H9 (cell line): Measurements from ENCODE around the gene SYNPO. TPM values are rescaled to one million over a fixed set of nuclear protein-coding genes. Genes with fewer than 3 reads are reported as not detected.

Experiments used
- DNase-seq: peaks from one replicate; pipeline ENCODE4 v3.0.0-alpha.2; 2017
- H2AFZ ChIP-seq: one replicate; pipeline ENCODE4 v1.6.1; 2013; ENCODE audit warnings: mild to moderate bottlenecking, low read length, control low read depth, moderate library complexity
- H2AK5ac ChIP-seq: 2 replicates; pipeline ENCODE4 v1.6.1; 2013; ENCODE audit warnings: low read length, control low read depth, mixed read lengths; ENCODE audit not compliant: insufficient read length
- H2BK120ac ChIP-seq: one replicate; pipeline ENCODE4 v1.6.1; 2013; ENCODE audit warnings: low read depth, mild to moderate bottlenecking, low read length, control low read depth, inconsistent platforms; ENCODE audit not compliant: poor library complexity, severe bottlenecking
- H2BK12ac ChIP-seq: 2 replicates; pipeline ENCODE4 v1.6.1; 2013; ENCODE audit warnings: low read length, control low read depth, mixed read lengths, low read depth; ENCODE audit not compliant: insufficient read length
- H2BK15ac ChIP-seq: 2 replicates; pipeline ENCODE4 v1.6.1; 2013; ENCODE audit warnings: low read depth, low read length, control low read depth
- H2BK20ac ChIP-seq: one replicate; pipeline ENCODE4 v1.6.1; 2013; ENCODE audit warnings: low read depth, mild to moderate bottlenecking, low read length, control low read depth, inconsistent platforms; ENCODE audit not compliant: poor library complexity, severe bottlenecking
- H2BK5ac ChIP-seq: 2 replicates; pipeline ENCODE4 v1.6.1; 2013; ENCODE audit warnings: low read length, control low read depth, mixed read lengths; ENCODE audit not compliant: insufficient read length
- H3K14ac ChIP-seq: 2 replicates; pipeline ENCODE4 v1.6.1; 2013; ENCODE audit warnings: low read length, control low read depth; ENCODE audit not compliant: insufficient read depth
- H3K18ac ChIP-seq: 2 replicates; pipeline ENCODE4 v1.6.1; 2013; ENCODE audit warnings: low read depth, mild to moderate bottlenecking, mixed read lengths, low read length, control low read depth; ENCODE audit not compliant: insufficient read length
- H3K23ac ChIP-seq: 2 replicates; pipeline ENCODE4 v1.6.1; 2013; ENCODE audit warnings: low read length, control low read depth, mixed read lengths, low read depth; ENCODE audit not compliant: insufficient read length
- H3K23me2 ChIP-seq: 2 replicates; pipeline ENCODE4 v1.6.1; 2013; ENCODE audit warnings: low read depth, mild to moderate bottlenecking, mixed read lengths, low read length, control low read depth; ENCODE audit not compliant: insufficient read length, poor library complexity, severe bottlenecking
- H3K27ac ChIP-seq: 2 replicates; pipeline ENCODE4 v1.5.1; 2013; ENCODE audit warnings: low read length, control low read depth, mixed read lengths, low read depth; ENCODE audit not compliant: insufficient read length
- H3K27me3 ChIP-seq: 2 replicates; pipeline ENCODE4 v1.6.1; 2013; ENCODE audit warnings: low read length, control low read depth, inconsistent platforms; ENCODE audit not compliant: insufficient read depth
- H3K4ac ChIP-seq: 2 replicates; pipeline ENCODE4 v1.6.1; 2013; ENCODE audit warnings: low read depth, mild to moderate bottlenecking, control low read depth, inconsistent platforms, low read length, moderate library complexity
- H3K4me1 ChIP-seq: 2 replicates; pipeline ENCODE4 v1.6.1; 2013; ENCODE audit warnings: low read length, control low read depth, inconsistent platforms; ENCODE audit not compliant: insufficient read depth
- H3K4me2 ChIP-seq: 2 replicates; pipeline ENCODE4 v1.6.1; 2013; ENCODE audit warnings: low read length, control low read depth, mixed read lengths; ENCODE audit not compliant: insufficient read length, insufficient read depth
- H3K56ac ChIP-seq: 2 replicates; pipeline ENCODE4 v1.6.1; 2013; ENCODE audit warnings: low read depth, mild to moderate bottlenecking, mixed read lengths, low read length, control low read depth; ENCODE audit not compliant: insufficient read length
- H3K79me1 ChIP-seq: 2 replicates; pipeline ENCODE4 v1.6.1; 2013; ENCODE audit warnings: low read depth, mild to moderate bottlenecking, moderate library complexity, low read length, control low read depth, inconsistent platforms; ENCODE audit not compliant: insufficient read depth, poor library complexity, severe bottlenecking
- H3K79me2 ChIP-seq: 2 replicates; pipeline ENCODE4 v1.6.1; 2013; ENCODE audit warnings: low read length, control low read depth, inconsistent platforms; ENCODE audit not compliant: insufficient read depth
- H3K9ac ChIP-seq: 2 replicates; pipeline ENCODE4 v1.6.1; 2013; ENCODE audit warnings: low read length, control low read depth, mixed read lengths; ENCODE audit not compliant: insufficient read length; ENCODE audit errors: extremely low read depth
- H3K9me3 ChIP-seq: one replicate; pipeline ENCODE4 v1.6.1; 2013; ENCODE audit warnings: low read depth, low read length, inconsistent platforms; ENCODE audit not compliant: control insufficient read depth
- H3T11ph ChIP-seq: one replicate; pipeline ENCODE4 v1.6.1; 2013; ENCODE audit warnings: mild to moderate bottlenecking, low read length, control low read depth, inconsistent platforms
- H4K20me1 ChIP-seq: one replicate; pipeline ENCODE4 v1.6.1; 2013; ENCODE audit not compliant: control insufficient read depth, insufficient read length, insufficient read depth
- H4K5ac ChIP-seq: 2 replicates; pipeline ENCODE4 v1.6.1; 2013; ENCODE audit warnings: low read depth, mild to moderate bottlenecking, mixed read lengths, low read length, control low read depth; ENCODE audit not compliant: insufficient read length
- H4K8ac ChIP-seq: replicated peaks from 2 replicates; pipeline ENCODE4 v1.6.1; 2013; ENCODE audit warnings: low read length, control low read depth, mixed read lengths, low read depth; ENCODE audit not compliant: insufficient read length
- H4K91ac ChIP-seq: 2 replicates; pipeline ENCODE4 v1.6.1; 2013; ENCODE audit warnings: low read depth, mild to moderate bottlenecking, moderate library complexity, mixed read lengths, low read length, control low read depth; ENCODE audit not compliant: insufficient read length
- H3K27ac Mint-ChIP-seq, 3 experiments: 2 replicates in 2 of 3; 3 replicates in 1 of 3; pipeline ENCODE4 v1.8.0; 2020 to 2021; ENCODE audit warnings: mixed read lengths in 3 of 3, mild to moderate bottlenecking in 1 of 3, moderate library complexity in 1 of 3
- H3K27me3 Mint-ChIP-seq: 2 replicates; pipeline ENCODE4 v1.8.0; 2021; ENCODE audit warnings: low read depth, mild to moderate bottlenecking, moderate library complexity, mixed read lengths
- H3K36me3 Mint-ChIP-seq, 3 experiments: 2 replicates in 2 of 3; 3 replicates in 1 of 3; pipeline ENCODE4 v1.8.0; 2020 to 2021; ENCODE audit warnings: low read depth in 3 of 3, mixed read lengths in 3 of 3; ENCODE audit not compliant: insufficient read depth in 1 of 3
- H3K4me1 Mint-ChIP-seq, 2 experiments: 2 replicates each; pipeline ENCODE4 v1.8.0; 2020; ENCODE audit warnings: mixed read lengths in 2 of 2
- H3K4me3 Mint-ChIP-seq, 2 experiments: 2 replicates in 1 of 2; 3 replicates in 1 of 2; pipeline ENCODE4 v1.8.0; 2020 to 2021; ENCODE audit warnings: mild to moderate bottlenecking in 2 of 2, mixed read lengths in 2 of 2, moderate library complexity in 1 of 2
- H3K9me3 Mint-ChIP-seq, 2 experiments: 2 replicates in 1 of 2; 3 replicates in 1 of 2; pipeline ENCODE4 v1.8.0; 2020; ENCODE audit warnings: mild to moderate bottlenecking in 2 of 2, mixed read lengths in 2 of 2, moderate library complexity in 1 of 2
- WGBS: extraction: QIAGEN DNeasy Blood & Tissue Kit; methylation state at CpG from one replicate; pipeline ENCODE4 v1.1.7; 2013; ENCODE audit warnings: missing lambda C conversion rate, low lambda C conversion rate, mixed read lengths; ENCODE audit not compliant: insufficient read length; ENCODE audit errors: extremely low coverage; 5-methylcytosine and 5-hydroxymethylcytosine counted together
- total RNA-seq: library from RNA; stranded (reverse); gene quantifications from 2 replicates; pipeline ENCODE4 v1.2.1, GENCODE V29; 2021
- TF ChIP-seq, protein P1 (sequence below): fragments of 200-600 bp; sonication (generic); conservative IDR thresholded peaks from 3 replicates; pipeline ENCODE4 v1.8.0; 2021; ENCODE audit warnings: antibody characterized with exemption, mild to moderate bottlenecking

The SYNPO gene
- total RNA-seq, 1 experiment from 2014 or later: 1.7 TPM

DNA sequence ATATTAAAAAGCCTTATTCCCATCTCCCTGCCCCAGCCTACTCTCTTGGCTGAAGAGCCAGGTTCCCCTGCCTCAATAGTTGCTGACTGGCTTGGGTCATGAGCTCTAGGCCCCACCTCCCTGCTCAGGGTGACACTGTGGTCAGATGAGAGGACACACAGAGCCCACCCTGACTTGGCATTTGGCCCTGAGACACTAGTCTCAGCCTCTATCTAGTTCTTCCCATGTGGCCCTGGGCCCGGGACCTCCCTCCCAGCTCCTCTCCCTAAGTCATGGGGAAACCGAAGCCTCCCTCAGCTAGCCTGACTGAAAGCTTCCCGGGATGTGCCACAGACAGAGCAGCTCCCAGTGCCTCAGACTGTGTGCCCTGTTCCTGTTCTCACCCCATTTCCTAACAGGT is 14.8 kb downstream of the SYNPO start:
- Histone ChIP-seq H4K8ac (no peak overlapping the region), H3T11ph (no peak overlapping the region), H3K4ac (no peak overlapping the region), H2BK12ac (peak overlapping the region; percentile 58), H2BK120ac (no peak overlapping the region), H3K79me2 (no peaks in the 10 kb centered on the region), H3K56ac (no peak overlapping the region), H3K4me1 (no peaks in the 10 kb centered on the region), H2BK20ac (no peak overlapping the region), H3K14ac (no peak overlapping the region), H3K9ac (no peak overlapping the region), H3K4me2 (no peak overlapping the region), H4K91ac (no peak overlapping the region), H2BK5ac (no peak overlapping the region), H3K27me3 (no peaks in the 10 kb centered on the region; the same call in 1 of the 2 replicates), H3K79me1 (no peaks in the 10 kb centered on the region), H3K23ac (no peak overlapping the region), H2AK5ac (no peak overlapping the region), H2BK15ac (no peak overlapping the region), H4K20me1 (no peaks in the 10 kb centered on the region), H3K9me3 (no peaks in the 10 kb centered on the region), H3K23me2 (peaks cover 4% of the 10 kb centered on the region), H3K27ac (no peak overlapping the region), H3K18ac (no peak overlapping the region), H4K5ac (no peak overlapping the region), H2AFZ (no peak overlapping the region)
- Mint-ChIP-seq H3K36me3 (no peaks in the 10 kb centered on the region; a peak in 1 of 7 replicates), H3K4me3 (peak overlapping the region in 1 of 2 experiments; percentile 48; a peak in 1 of 5 replicates), H3K27ac (no peak overlapping the region; a peak in 1 of 7 replicates), H3K9me3 (no peaks in the 10 kb centered on the region), H3K4me1 (peaks cover 24 to 50% of the 10 kb centered on the region in 2 experiments), H3K27me3 (peaks cover 20% of the 10 kb centered on the region)
- no peak for DNase-seq
- no CpG with 5 or more reads among the region's 3 CpGs for WGBS
- TF ChIP-seq, protein P1, sequence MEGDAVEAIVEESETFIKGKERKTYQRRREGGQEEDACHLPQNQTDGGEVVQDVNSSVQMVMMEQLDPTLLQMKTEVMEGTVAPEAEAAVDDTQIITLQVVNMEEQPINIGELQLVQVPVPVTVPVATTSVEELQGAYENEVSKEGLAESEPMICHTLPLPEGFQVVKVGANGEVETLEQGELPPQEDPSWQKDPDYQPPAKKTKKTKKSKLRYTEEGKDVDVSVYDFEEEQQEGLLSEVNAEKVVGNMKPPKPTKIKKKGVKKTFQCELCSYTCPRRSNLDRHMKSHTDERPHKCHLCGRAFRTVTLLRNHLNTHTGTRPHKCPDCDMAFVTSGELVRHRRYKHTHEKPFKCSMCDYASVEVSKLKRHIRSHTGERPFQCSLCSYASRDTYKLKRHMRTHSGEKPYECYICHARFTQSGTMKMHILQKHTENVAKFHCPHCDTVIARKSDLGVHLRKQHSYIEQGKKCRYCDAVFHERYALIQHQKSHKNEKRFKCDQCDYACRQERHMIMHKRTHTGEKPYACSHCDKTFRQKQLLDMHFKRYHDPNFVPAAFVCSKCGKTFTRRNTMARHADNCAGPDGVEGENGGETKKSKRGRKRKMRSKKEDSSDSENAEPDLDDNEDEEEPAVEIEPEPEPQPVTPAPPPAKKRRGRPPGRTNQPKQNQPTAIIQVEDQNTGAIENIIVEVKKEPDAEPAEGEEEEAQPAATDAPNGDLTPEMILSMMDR: no peak
